Measurements from ENCODE around the gene UBL7. TPM values are rescaled to one million over a fixed set of nuclear protein-coding genes. Genes with fewer than 3 reads are reported as not detected.

UBL7 gene
- total RNA-seq, 1 experiment from 2014 or later: 65.3 TPM

- Histone ChIP-seq H3K4me1 (ENCODE audit: control insufficient read depth in 1 of 2, insufficient read depth in 2 of 2, low read length in 2 of 2) (peaks cover 3 to 14% of the 10 kb centered on the region in 2 experiments; a peak in 3 of 4 replicates), H3K36me3 (ENCODE audit: control insufficient read depth in 1 of 2, insufficient read depth in 2 of 2, low read length in 2 of 2) (no peaks in the 10 kb centered on the region), H3K27ac (ENCODE audit: low read depth, low read length) (no peak overlapping the region), H3K4me3 (replicated peaks in 1 of 2; ENCODE audit: low read depth in 1 of 2, low read length in 2 of 2) (no peak overlapping the region), H3K79me2 (ENCODE audit: insufficient read depth, low read length) (peaks cover 9% of the 10 kb centered on the region; the same call in 1 of the 2 replicates), H3K9me3 (ENCODE audit: control insufficient read depth in 1 of 2, insufficient read depth in 1 of 2, low read depth in 1 of 2, low read length in 2 of 2) (no peaks in the 10 kb centered on the region), H2AFZ (ENCODE audit: low read depth, low read length, poor library complexity, severe bottlenecking) (no peak overlapping the region), H4K20me1 (ENCODE audit: insufficient read depth) (no peaks in the 10 kb centered on the region; the same call in 1 of the 2 replicates), H3K27me3 (ENCODE audit: insufficient read depth, low read length) (no peaks in the 10 kb centered on the region), H3K4me2 (ENCODE audit: low read length) (no peak overlapping the region), H3K9me2 (ENCODE audit: insufficient read depth) (no peaks in the 10 kb centered on the region), H3K9ac (ENCODE audit: low read length) (no peak overlapping the region)
- CTCF ChIA-PET: no interaction called here
- RAD21 ChIA-PET (ENCODE audit: low non-redundant PET in 1 of 2, low total read pairs in 2 of 2, uncharacterized antibody in 2 of 2, unreplicated experiment in 2 of 2): no interaction called here
- no peak for DNase-seq (ENCODE audit: low read depth, low spot score)
- no peak for ATAC-seq
- no TSS peak for BruUV-seq (replicated peaks)
- no peak for TF ChIP-seq POLR2A (IDR thresholded peaks at IDR 0.05; ENCODE audit: borderline replicate concordance, extremely low read depth, insufficient read depth, insufficient read length)
- TF ChIP-seq, protein P1, sequence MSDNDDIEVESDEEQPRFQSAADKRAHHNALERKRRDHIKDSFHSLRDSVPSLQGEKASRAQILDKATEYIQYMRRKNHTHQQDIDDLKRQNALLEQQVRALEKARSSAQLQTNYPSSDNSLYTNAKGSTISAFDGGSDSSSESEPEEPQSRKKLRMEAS (IDR thresholded peaks at IDR 0.05): no peak
- no peak for TF ChIP-seq ZBTB33 (IDR thresholded peaks at IDR 0.05; ENCODE audit: extremely low read depth, insufficient replicate concordance, low read length)
- TF ChIP-seq SRF (IDR thresholded peaks at IDR 0.05; ENCODE audit: low read depth): no peak
- TF ChIP-seq TCF7L2 (IDR thresholded peaks at IDR 0.05; ENCODE audit: borderline replicate concordance, extremely low read depth, insufficient read depth, insufficient read length): no peak
- TF ChIP-seq CEBPB (IDR thresholded peaks at IDR 0.05; ENCODE audit: low read depth): no peak
- no peak for TF ChIP-seq JUND (IDR thresholded peaks at IDR 0.05)
- no peak for TF ChIP-seq CBX3 (IDR thresholded peaks at IDR 0.05; ENCODE audit: low read depth)
- TF ChIP-seq EZH2phosphoT487 (IDR thresholded peaks at IDR 0.05; ENCODE audit: borderline replicate concordance): no peak
- TF ChIP-seq, protein P2, sequence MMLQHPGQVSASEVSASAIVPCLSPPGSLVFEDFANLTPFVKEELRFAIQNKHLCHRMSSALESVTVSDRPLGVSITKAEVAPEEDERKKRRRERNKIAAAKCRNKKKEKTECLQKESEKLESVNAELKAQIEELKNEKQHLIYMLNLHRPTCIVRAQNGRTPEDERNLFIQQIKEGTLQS (IDR thresholded peaks at IDR 0.05): no peak
- TF ChIP-seq, protein P3, sequence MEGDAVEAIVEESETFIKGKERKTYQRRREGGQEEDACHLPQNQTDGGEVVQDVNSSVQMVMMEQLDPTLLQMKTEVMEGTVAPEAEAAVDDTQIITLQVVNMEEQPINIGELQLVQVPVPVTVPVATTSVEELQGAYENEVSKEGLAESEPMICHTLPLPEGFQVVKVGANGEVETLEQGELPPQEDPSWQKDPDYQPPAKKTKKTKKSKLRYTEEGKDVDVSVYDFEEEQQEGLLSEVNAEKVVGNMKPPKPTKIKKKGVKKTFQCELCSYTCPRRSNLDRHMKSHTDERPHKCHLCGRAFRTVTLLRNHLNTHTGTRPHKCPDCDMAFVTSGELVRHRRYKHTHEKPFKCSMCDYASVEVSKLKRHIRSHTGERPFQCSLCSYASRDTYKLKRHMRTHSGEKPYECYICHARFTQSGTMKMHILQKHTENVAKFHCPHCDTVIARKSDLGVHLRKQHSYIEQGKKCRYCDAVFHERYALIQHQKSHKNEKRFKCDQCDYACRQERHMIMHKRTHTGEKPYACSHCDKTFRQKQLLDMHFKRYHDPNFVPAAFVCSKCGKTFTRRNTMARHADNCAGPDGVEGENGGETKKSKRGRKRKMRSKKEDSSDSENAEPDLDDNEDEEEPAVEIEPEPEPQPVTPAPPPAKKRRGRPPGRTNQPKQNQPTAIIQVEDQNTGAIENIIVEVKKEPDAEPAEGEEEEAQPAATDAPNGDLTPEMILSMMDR (IDR thresholded peaks at IDR 0.05 in 2 of 3, conservative IDR thresholded peaks at IDR 0.05 in 1 of 3; ENCODE audit: borderline replicate concordance in 1 of 3, insufficient read depth in 1 of 3, low read depth in 2 of 3, low read length in 2 of 3): no peak
- no peak for TF ChIP-seq RAD21 (IDR thresholded peaks at IDR 0.05; ENCODE audit: low read depth)
- TF ChIP-seq POLR2AphosphoS5 (IDR thresholded peaks at IDR 0.05; ENCODE audit: low read depth, low read length): no peak
- TF ChIP-seq FOSL1 (IDR thresholded peaks at IDR 0.05; ENCODE audit: low read depth): no peak
- no peak for TF ChIP-seq YY1 (IDR thresholded peaks at IDR 0.05; ENCODE audit: extremely low read depth, insufficient replicate concordance, low read depth, low read length)
- no peak for TF ChIP-seq REST (IDR thresholded peaks at IDR 0.05; ENCODE audit: low read depth)
- TF ChIP-seq ZNF274 (IDR thresholded peaks at IDR 0.05; ENCODE audit: low read depth, low read length): no peak
- no peak for TF ChIP-seq SIN3A (IDR thresholded peaks at IDR 0.05; ENCODE audit: low read depth)
- intact Hi-C loops (cut with micrococcal nuclease): no loop called here
- POLR2A ChIA-PET: no interaction called here
These were observed 3.9 kb upstream of the UBL7 start for GRCh38 chr15:74464897-74465296.
